ENCODE results near the gene MLF2.

Gene MLF2

GRCh38 chr12:6752921-6753771 lies at the start of gene MLF2:
Gene MLF2, minus strand, starts transcription at chr12:6753141. Its CDS starts 807 bp downstream, at chr12:6752334.
- DNase-seq: peak; percentile 91

GRCh38 chr12:6799147-6799546 lies 46.2 kb upstream of the MLF2 start:
- DNase-seq: no peak

- DNase-seq: no peak
Measured at GRCh38 chr12:6796576-6796975, 43.6 kb upstream of the MLF2 start.

- DNase-seq: no peak
Measured at GRCh38 chr12:6795088-6795487, 42.1 kb upstream of the MLF2 start.

- no peak for DNase-seq
Measured at GRCh38 chr12:6792522-6793201, 39.7 kb upstream of the MLF2 start.

- no peak for DNase-seq
Measured at GRCh38 chr12:6791931-6792520, 39.1 kb upstream of the MLF2 start.

- DNase-seq: no peak
Measured at GRCh38 chr12:6790496-6791150, 37.7 kb upstream of the MLF2 start.

- no peak for DNase-seq
Measured at GRCh38 chr12:6788972-6789924, 36.3 kb upstream of the MLF2 start, which contains the start of gene CD4. Gene CD4, plus strand, starts transcription at chr12:6789528. Its CDS starts 10,611 bp downstream, at chr12:6800139.

- no peak for DNase-seq
Measured at GRCh38 chr12:6787309-6787708, 34.4 kb upstream of the MLF2 start.

- no peak for DNase-seq
Measured at GRCh38 chr12:6786416-6787094, 33.6 kb upstream of the MLF2 start.

GRCh38 chr12:6784761-6785160 lies 31.8 kb upstream of the MLF2 start:
- no peak for DNase-seq

- no peak for DNase-seq
Measured at GRCh38 chr12:6784296-6784695, 31.4 kb upstream of the MLF2 start.

- no peak for DNase-seq
Measured at GRCh38 chr12:6783828-6784227, 30.9 kb upstream of the MLF2 start.

- no peak for DNase-seq
Measured at GRCh38 chr12:6782850-6783566, 30.1 kb upstream of the MLF2 start.

- no peak for DNase-seq
Measured at GRCh38 chr12:6782119-6782518, 29.2 kb upstream of the MLF2 start.

- no peak for DNase-seq
Measured at GRCh38 chr12:6780573-6780972, 27.6 kb upstream of the MLF2 start.

GRCh38 chr12:6779708-6780432 lies 26.9 kb upstream of the MLF2 start:
- no peak for DNase-seq

GRCh38 chr12:6778574-6779550 lies 25.9 kb upstream of the MLF2 start:
- peak; percentile 81 for DNase-seq

- no peak for DNase-seq
Measured at GRCh38 chr12:6778217-6778573, 25.3 kb upstream of the MLF2 start.

Data from NCI-H526 treated with DMSO at 0.1 percent for 48 hours (cell line).